Measurements from ENCODE around the gene C16orf86. TPM values are rescaled to one million over a fixed set of nuclear protein-coding genes. Genes with fewer than 3 reads are reported as not detected.

Gene C16orf86
- total RNA-seq, 1 experiment from 2014 or later, result 0.34 TPM

DNA sequence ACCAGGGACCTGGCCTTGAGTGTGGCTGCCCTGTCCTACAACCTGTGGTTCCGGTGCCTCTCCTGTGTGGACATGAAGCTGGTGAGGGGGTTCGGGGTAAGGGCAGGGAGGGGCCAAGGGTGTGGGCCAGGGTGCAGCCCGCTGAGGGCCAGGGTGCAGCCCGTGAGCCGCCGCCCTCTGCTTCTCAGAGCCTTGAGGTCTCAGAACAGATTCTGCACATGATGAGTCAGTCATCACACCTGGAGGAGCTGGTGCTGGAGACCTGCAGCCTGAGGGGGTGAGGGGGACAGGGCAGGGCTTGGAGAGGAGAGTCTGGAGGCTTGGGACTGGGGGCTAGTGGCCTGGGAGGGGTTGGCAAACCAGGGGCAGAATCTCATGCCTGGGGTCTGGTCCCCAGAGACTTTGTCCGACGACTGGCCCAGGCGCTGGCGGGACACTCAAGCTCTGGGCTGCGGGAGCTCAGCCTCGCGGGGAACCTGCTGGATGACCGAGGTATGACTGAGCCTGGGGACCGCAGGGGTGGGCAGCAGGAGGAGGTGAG is 19.4 kb upstream of the C16orf86 start:
- ChIA-PET CTCF (interaction anchor here (0.6 to 1.0 kb wide), 3 partner anchors 100 to 126 kb away, joined by 4 to 8 read pairs (median 5); no protein-coding TSS in a partner anchor), POLR2A (no interaction called here)
- no peak overlapping the region for H3K4me3 ChIP-seq (ENCODE audit: low read depth, low read length)
- Mint-ChIP-seq H3K4me3 (ENCODE audit: unreplicated experiment) (no peak overlapping the region), H3K36me3 (ENCODE audit: insufficient read depth, unreplicated experiment) (peaks cover 7% of the 10 kb centered on the region), H3K27ac (ENCODE audit: unreplicated experiment) (no peak overlapping the region), H3K27me3 (ENCODE audit: insufficient read depth, unreplicated experiment) (no peaks in the 10 kb centered on the region), H3K4me1 (ENCODE audit: low read depth, unreplicated experiment) (no peaks in the 10 kb centered on the region), H3K9me3 (ENCODE audit: unreplicated experiment) (no peaks in the 10 kb centered on the region)
- intact Hi-C loops (cut with micrococcal nuclease; ENCODE audit: unreplicated experiment), result no loop called here
- H3K9me3 ChIP-seq, result no peaks in the 10 kb centered on the region
- H3K27me3 ChIP-seq (replicated peaks; ENCODE audit: control insufficient read depth, insufficient read depth, low read length), result no peaks in the 10 kb centered on the region
- BruUV-seq (replicated peaks), result no TSS peak
- TF ChIP-seq, protein P1, sequence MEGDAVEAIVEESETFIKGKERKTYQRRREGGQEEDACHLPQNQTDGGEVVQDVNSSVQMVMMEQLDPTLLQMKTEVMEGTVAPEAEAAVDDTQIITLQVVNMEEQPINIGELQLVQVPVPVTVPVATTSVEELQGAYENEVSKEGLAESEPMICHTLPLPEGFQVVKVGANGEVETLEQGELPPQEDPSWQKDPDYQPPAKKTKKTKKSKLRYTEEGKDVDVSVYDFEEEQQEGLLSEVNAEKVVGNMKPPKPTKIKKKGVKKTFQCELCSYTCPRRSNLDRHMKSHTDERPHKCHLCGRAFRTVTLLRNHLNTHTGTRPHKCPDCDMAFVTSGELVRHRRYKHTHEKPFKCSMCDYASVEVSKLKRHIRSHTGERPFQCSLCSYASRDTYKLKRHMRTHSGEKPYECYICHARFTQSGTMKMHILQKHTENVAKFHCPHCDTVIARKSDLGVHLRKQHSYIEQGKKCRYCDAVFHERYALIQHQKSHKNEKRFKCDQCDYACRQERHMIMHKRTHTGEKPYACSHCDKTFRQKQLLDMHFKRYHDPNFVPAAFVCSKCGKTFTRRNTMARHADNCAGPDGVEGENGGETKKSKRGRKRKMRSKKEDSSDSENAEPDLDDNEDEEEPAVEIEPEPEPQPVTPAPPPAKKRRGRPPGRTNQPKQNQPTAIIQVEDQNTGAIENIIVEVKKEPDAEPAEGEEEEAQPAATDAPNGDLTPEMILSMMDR (IDR thresholded peaks at IDR 0.05; ENCODE audit: insufficient read depth in 1 of 2, low read depth in 1 of 2, low read length in 1 of 2, severe bottlenecking in 1 of 2, unreplicated experiment in 1 of 2), result no peak
- DNase-seq, result no peak
- no peaks in the 10 kb centered on the region for H3K36me3 ChIP-seq (ENCODE audit: control insufficient read depth, insufficient read depth, low read length)
- H3K4me1 ChIP-seq, result peaks cover 4% of the 10 kb centered on the region; the same call in 1 of the 2 replicates

DNA sequence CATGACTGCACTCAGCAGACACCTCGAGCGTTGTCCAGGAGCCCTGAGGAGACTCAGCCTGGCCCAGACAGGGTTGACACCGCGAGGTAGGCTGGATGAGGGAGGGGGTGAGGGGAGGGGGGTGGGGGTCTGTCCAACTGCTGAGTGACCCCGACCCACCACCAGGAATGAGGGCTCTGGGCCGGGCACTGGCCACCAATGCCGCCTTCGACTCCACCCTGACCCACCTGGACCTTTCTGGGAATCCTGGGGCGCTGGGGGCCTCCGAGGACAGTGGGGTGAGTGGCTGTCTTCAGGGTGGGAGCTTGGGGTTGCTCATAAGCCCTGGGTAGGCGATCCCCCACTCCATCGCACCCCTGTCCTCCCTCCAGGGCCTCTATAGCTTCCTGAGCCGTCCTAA is 18.9 kb upstream of the C16orf86 start:
- no peaks in the 10 kb centered on the region for H3K27me3 Mint-ChIP-seq (ENCODE audit: insufficient read depth, unreplicated experiment)
- Histone ChIP-seq H3K4me1 (peaks cover 4% of the 10 kb centered on the region; the same call in 1 of the 2 replicates), H3K4me3 (ENCODE audit: low read depth, low read length) (no peak overlapping the region), H3K9me3 (no peaks in the 10 kb centered on the region), H3K36me3 (ENCODE audit: control insufficient read depth, insufficient read depth, low read length) (no peaks in the 10 kb centered on the region), H3K27me3 (replicated peaks; ENCODE audit: control insufficient read depth, insufficient read depth, low read length) (no peaks in the 10 kb centered on the region)
- TF ChIP-seq, protein P1 (IDR thresholded peaks at IDR 0.05; ENCODE audit: insufficient read depth in 1 of 2, low read depth in 1 of 2, low read length in 1 of 2, severe bottlenecking in 1 of 2, unreplicated experiment in 1 of 2), result no peak
- ChIA-PET CTCF (interaction anchor here (0.6 to 1.0 kb wide), 3 partner anchors 101 to 127 kb away, joined by 4 to 8 read pairs (median 5); no protein-coding TSS in a partner anchor), POLR2A (no interaction called here)
- DNase-seq, result no peak
- no peak overlapping the region for H3K27ac Mint-ChIP-seq (ENCODE audit: unreplicated experiment)
- peaks cover 2% of the 10 kb centered on the region for H3K36me3 Mint-ChIP-seq (ENCODE audit: insufficient read depth, unreplicated experiment)
- no peak overlapping the region for H3K4me3 Mint-ChIP-seq (ENCODE audit: unreplicated experiment)
- intact Hi-C loops (cut with micrococcal nuclease; ENCODE audit: unreplicated experiment), result no loop called here
- H3K4me1 Mint-ChIP-seq (ENCODE audit: low read depth, unreplicated experiment), result no peaks in the 10 kb centered on the region
- no TSS peak for BruUV-seq (replicated peaks)
- H3K9me3 Mint-ChIP-seq (ENCODE audit: unreplicated experiment), result no peaks in the 10 kb centered on the region

DNA sequence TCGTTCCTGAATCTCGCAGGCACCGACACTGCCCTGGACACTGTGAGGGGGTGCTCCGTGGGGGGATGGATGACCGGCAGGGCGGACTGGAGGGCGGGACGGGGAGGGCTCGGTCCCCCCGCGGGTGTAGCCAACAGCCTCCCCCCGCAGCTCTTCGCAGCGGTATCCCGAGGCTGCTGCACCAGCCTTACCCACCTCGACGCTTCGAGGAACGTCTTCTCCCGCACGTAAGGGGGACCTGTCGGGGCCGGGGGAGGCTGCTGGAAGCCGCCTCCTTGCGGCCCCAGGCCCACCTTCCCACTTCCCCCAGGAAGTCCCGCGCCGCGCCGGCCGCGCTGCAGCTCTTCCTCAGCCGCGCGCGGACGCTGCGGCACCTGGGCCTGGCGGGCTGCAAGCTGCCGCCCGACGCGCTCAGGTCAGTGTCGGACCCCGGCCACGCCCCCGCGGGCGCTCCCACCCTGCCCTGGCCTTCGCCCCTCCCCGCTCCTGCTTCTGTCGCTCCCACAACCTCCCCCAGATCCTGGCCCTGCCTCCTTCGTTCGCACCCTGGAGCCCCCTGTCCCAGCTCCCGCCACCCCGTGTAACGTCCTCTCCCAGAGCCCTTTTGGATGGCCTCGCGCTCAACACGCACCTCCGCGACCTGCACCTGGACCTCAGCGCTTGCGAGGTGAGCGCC is 18.4 kb upstream of the C16orf86 start:
- no peaks in the 10 kb centered on the region for H3K27me3 Mint-ChIP-seq (ENCODE audit: insufficient read depth, unreplicated experiment)
- no peak overlapping the region for H3K4me3 ChIP-seq (ENCODE audit: low read depth, low read length)
- H3K9me3 Mint-ChIP-seq (ENCODE audit: unreplicated experiment), result no peaks in the 10 kb centered on the region
- ChIA-PET POLR2A (no interaction called here), CTCF (interaction anchor here (0.6 to 1.3 kb wide), 3 partner anchors 95 to 127 kb away, joined by 4 to 5 read pairs (median 4); no protein-coding TSS in a partner anchor)
- peaks cover 6% of the 10 kb centered on the region for H3K4me1 ChIP-seq
- H3K9me3 ChIP-seq, result no peaks in the 10 kb centered on the region
- TF ChIP-seq, protein P1 (IDR thresholded peaks at IDR 0.05; ENCODE audit: insufficient read depth in 1 of 2, low read depth in 1 of 2, low read length in 1 of 2, severe bottlenecking in 1 of 2, unreplicated experiment in 1 of 2), result no peak
- H3K27ac Mint-ChIP-seq (ENCODE audit: unreplicated experiment), result no peak overlapping the region
- H3K4me1 Mint-ChIP-seq (ENCODE audit: low read depth, unreplicated experiment), result no peaks in the 10 kb centered on the region
- H3K4me3 Mint-ChIP-seq (ENCODE audit: unreplicated experiment), result no peak overlapping the region
- H3K36me3 Mint-ChIP-seq (ENCODE audit: insufficient read depth, unreplicated experiment), result no peaks in the 10 kb centered on the region
- H3K36me3 ChIP-seq (ENCODE audit: control insufficient read depth, insufficient read depth, low read length), result no peaks in the 10 kb centered on the region
- no TSS peak for BruUV-seq (replicated peaks)
- no peak for DNase-seq
- H3K27me3 ChIP-seq (replicated peaks; ENCODE audit: control insufficient read depth, insufficient read depth, low read length), result no peaks in the 10 kb centered on the region
- intact Hi-C loops (cut with micrococcal nuclease; ENCODE audit: unreplicated experiment), result no loop called here
